ENCODE results near the gene ZNF559. TPM values are rescaled to one million over a fixed set of nuclear protein-coding genes. Genes with fewer than 3 reads are reported as not detected.

The ZNF559 gene
- total RNA-seq, 1 experiment from 2014 or later: 17.2 TPM

GRCh38 chr19:9342610-9343304 is 18.8 kb downstream of the ZNF559 start:
- peaks cover 28% of the 10 kb centered on the region for H3K36me3 ChIP-seq (ENCODE audit: insufficient read depth, low read length, poor library complexity, severe bottlenecking)
- no peaks in the 10 kb centered on the region for H3K4me1 ChIP-seq (ENCODE audit: insufficient read depth, low read length, poor library complexity, severe bottlenecking)
- CTCF ChIA-PET: no interaction called here
- BruUV-seq (replicated peaks): TSS peak; percentile 13
- DNase-seq (ENCODE audit: low spot score): no peak
- H3K9me3 ChIP-seq (ENCODE audit: low read depth, low read length, poor library complexity, severe bottlenecking): peaks cover 83% of the 10 kb centered on the region
- POLR2A ChIA-PET (ENCODE audit: low non-redundant PET): no interaction called here
- intact Hi-C loops (cut with micrococcal nuclease; ENCODE audit: unreplicated experiment): no loop called here
- TF ChIP-seq EZH2 (IDR thresholded peaks at IDR 0.05; ENCODE audit: borderline replicate concordance, low read depth, low read length, poor library complexity, severe bottlenecking) (no peak), CTCF (conservative IDR thresholded peaks at IDR 0.05; ENCODE audit: low read depth, low read length) (no peak)
- no peaks in the 10 kb centered on the region for H3K27me3 ChIP-seq (replicated peaks; ENCODE audit: insufficient read depth, low read depth, low read length, poor library complexity)
- no peak overlapping the region for H3K4me3 ChIP-seq (ENCODE audit: low read depth, low read length, poor library complexity, severe bottlenecking)
- no peak overlapping the region for H3K27ac ChIP-seq (ENCODE audit: low read depth, low read length, poor library complexity, severe bottlenecking)

GRCh38 chr19:9345005-9345404 is 21.0 kb downstream of the ZNF559 start:
- Histone ChIP-seq H3K27ac (ENCODE audit: low read depth, low read length, poor library complexity, severe bottlenecking) (no peak overlapping the region), H3K36me3 (ENCODE audit: insufficient read depth, low read length, poor library complexity, severe bottlenecking) (peaks cover 20% of the 10 kb centered on the region), H3K4me3 (ENCODE audit: low read depth, low read length, poor library complexity, severe bottlenecking) (no peak overlapping the region), H3K9me3 (ENCODE audit: low read depth, low read length, poor library complexity, severe bottlenecking) (peaks cover 74% of the 10 kb centered on the region), H3K27me3 (replicated peaks; ENCODE audit: insufficient read depth, low read depth, low read length, poor library complexity) (no peaks in the 10 kb centered on the region), H3K4me1 (ENCODE audit: insufficient read depth, low read length, poor library complexity, severe bottlenecking) (no peaks in the 10 kb centered on the region)
- no peak for TF ChIP-seq CTCF (conservative IDR thresholded peaks at IDR 0.05; ENCODE audit: low read depth, low read length)
- TF ChIP-seq EZH2 (IDR thresholded peaks at IDR 0.05; ENCODE audit: borderline replicate concordance, low read depth, low read length, poor library complexity, severe bottlenecking): no peak
- DNase-seq (ENCODE audit: low spot score): no peak
- ChIA-PET POLR2A (ENCODE audit: low non-redundant PET) (no interaction called here), CTCF (no interaction called here)
- intact Hi-C loops (cut with micrococcal nuclease; ENCODE audit: unreplicated experiment): no loop called here
- BruUV-seq (replicated peaks): no TSS peak

- no peak overlapping the region for H3K4me3 ChIP-seq (ENCODE audit: low read depth, low read length, poor library complexity, severe bottlenecking)
- H3K27ac ChIP-seq (ENCODE audit: low read depth, low read length, poor library complexity, severe bottlenecking): no peak overlapping the region
- TF ChIP-seq CTCF (conservative IDR thresholded peaks at IDR 0.05; ENCODE audit: low read depth, low read length): no peak
- no peak for TF ChIP-seq EZH2 (IDR thresholded peaks at IDR 0.05; ENCODE audit: borderline replicate concordance, low read depth, low read length, poor library complexity, severe bottlenecking)
- intact Hi-C loops (cut with micrococcal nuclease; ENCODE audit: unreplicated experiment): no loop called here
- H3K36me3 ChIP-seq (ENCODE audit: insufficient read depth, low read length, poor library complexity, severe bottlenecking): no peaks in the 10 kb centered on the region
- no peaks in the 10 kb centered on the region for H3K4me1 ChIP-seq (ENCODE audit: insufficient read depth, low read length, poor library complexity, severe bottlenecking)
- peaks cover 52% of the 10 kb centered on the region for H3K9me3 ChIP-seq (ENCODE audit: low read depth, low read length, poor library complexity, severe bottlenecking)
- POLR2A ChIA-PET (ENCODE audit: low non-redundant PET): no interaction called here
- H3K27me3 ChIP-seq (replicated peaks; ENCODE audit: insufficient read depth, low read depth, low read length, poor library complexity): no peaks in the 10 kb centered on the region
- DNase-seq (ENCODE audit: low spot score): no peak
- BruUV-seq (replicated peaks): no TSS peak
- CTCF ChIA-PET: no interaction called here
Observed at GRCh38 chr19:9348253-9348652, 24.3 kb downstream of the ZNF559 start.
